Myocyte (in vitro differentiated cells): Measurements from ENCODE around the gene TSR1. TPM values are rescaled to one million over a fixed set of nuclear protein-coding genes. Genes with fewer than 3 reads are reported as not detected.

Experiments
- DNase-seq: peaks from one replicate; pipeline ENCODE4 v3.0.0-alpha.2; 2012; ENCODE audit warnings: low read depth
- total RNA-seq: library from RNA; depleted of rRNA; stranded (reverse); fragments of >200 nt; gene quantifications from 2 replicates; pipeline ENCODE4 v1.2.3, GENCODE V29; 2014

The TSR1 gene
- total RNA-seq, 1 donor from 2014 or later, result 60.3 TPM

- DNase-seq, result no peak
These were observed 33.4 kb upstream of the TSR1 start for GRCh38 chr17:2369551-2370210.

- DNase-seq, result no peak
These were observed 32.8 kb upstream of the TSR1 start for GRCh38 chr17:2369039-2369438.

DNA sequence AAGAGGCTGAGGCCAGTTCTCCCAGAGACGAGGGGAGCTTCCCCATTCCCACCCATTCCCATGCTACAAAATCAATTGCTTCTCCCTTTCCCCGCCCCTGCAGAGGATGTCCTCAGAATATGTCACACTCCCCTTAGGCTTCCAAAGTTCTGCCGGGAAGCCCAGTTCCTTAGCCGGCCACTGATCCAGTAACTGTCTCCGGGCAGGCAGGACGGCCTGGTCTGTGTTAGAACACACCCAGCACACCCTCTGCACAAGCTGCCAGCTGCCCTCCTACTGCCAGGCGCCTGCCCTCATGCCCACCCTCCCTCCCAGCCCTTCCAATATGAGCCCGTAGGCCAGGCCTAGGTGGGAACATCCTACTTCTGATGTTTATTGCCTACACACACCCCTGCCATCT, 32.1 kb upstream of the TSR1 start:
- DNase-seq, result no peak

GRCh38 chr17:2366747-2367494, 30.7 kb upstream of the TSR1 start:
- no peak for DNase-seq

DNA sequence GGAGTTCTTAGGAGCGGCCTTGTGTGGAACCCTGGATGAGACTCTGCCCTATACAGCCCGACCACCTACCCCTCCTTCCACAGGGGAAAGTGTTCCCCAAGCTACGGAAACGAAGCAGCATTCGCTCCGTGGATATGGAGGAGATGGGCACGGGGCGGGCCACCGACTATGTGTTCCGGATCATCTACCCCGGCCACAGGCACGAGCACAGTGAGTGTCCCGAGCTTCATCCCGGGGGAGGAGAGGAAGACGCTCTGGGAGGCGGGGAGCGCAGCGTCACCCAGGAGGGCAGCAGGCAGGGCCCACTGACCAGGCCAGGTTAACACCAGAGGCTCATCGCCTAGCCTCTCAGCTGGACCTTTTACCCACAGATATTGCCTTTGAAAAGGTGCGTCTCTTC, 28.9 kb upstream of the TSR1 start:
- no peak for DNase-seq

DNA sequence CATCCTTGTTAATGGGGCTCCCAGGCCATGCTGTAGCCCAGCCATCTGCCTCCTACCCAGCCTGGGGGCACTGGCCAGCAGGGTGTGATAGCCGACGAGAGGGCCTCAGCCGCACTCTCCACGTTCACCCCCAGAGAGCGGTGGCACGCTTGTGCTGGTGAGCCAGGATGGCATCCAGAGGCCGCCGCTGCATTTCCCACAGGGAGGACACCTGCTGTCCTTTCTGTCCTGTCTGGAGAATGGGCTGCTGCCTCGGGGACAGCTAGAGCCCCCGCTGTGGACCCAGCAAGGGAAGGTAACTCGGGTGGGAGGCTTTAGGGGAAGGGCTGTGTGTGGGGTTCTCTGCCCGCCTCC, 28.5 kb upstream of the TSR1 start:
- no peak for DNase-seq

- peak; percentile 80 for DNase-seq
These were observed 27.9 kb upstream of the TSR1 start for GRCh38 chr17:2363851-2364762.

DNA sequence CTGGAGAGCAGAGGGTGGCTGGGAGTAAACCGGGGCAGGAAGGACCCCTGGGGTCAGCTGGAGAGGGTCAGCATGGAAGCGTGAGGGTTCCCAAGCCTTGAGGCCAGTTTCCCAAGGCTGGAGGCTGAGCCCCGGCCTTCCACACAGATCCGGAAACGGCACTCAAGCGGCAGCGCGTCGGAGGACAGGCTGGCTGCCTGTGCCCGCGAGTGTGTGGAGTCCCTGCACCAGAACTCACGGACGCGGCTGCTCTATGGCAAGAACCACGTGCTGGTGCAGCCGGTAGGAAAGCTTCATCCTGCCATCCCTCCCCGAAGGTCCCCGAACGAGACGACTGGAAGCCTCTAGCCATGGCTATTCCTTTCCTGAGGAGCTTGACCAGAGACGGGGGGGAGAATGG, 27.1 kb upstream of the TSR1 start:
- no peak for DNase-seq

- DNase-seq, result no peak
These were observed 26.6 kb upstream of the TSR1 start for GRCh38 chr17:2362881-2363280.

DNA sequence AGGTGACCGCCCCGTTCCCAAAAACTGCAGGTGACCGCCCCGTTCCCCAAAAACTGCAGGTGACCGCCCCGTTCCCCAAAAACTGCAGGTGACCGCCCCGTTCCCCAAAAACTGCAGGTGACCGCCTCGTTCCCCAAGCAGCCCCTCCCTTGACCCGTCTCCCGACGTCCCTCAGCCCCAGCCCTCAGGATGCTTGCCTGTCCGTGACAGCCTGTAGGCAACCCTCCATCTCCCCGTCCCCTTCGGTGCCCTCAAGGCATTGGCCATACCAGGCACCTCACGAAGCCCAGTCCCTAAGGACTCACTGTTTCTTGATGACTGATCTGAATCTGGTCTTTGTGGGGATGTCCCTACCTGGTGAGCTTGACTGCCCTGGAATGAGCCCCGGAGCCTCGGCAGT, 26.2 kb upstream of the TSR1 start:
- DNase-seq, result no peak

DNA sequence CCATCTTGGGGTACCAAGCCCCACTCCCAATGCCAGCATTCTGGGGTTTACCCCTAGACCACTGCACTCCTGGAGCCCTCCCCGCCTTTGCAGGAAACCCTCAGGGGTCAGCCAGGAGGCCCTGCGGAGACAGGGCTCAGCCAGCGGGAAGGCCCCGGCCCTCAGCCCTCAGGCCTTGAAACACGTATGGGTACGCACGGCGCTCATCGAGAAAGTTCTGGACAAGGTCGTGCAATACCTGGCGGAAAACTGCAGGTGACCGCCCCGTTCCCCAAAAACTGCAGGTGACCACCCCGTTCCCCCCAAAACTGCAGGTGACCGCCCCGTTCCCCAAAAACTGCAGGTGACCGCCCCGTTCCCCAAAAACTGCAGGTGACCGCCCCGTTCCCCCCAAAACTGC, 25.8 kb upstream of the TSR1 start:
- no peak for DNase-seq

GRCh38 chr17:2361010-2361760, 24.9 kb upstream of the TSR1 start:
- no peak for DNase-seq

- no peak for DNase-seq
These were observed 21.7 kb upstream of the TSR1 start for GRCh38 chr17:2357931-2358434.

DNA sequence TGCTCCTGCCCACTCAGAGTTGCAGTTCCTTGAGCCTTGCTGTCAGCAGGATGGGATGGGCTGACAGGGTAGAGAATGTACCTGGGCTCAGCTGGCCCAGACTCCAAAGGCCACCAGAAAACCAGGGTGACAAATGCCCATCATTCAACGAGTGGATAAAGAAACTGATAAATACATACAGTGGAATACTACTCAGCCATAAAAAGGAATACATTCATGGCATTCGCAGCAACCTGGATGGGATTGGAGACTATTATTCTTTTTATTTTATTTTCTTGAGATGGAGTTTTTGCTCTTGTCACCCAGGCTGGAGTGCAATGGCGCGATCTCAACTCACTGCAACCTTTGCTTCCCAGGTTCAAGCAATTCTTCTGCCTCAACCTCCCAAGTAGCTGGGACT, 21.0 kb upstream of the TSR1 start:
- DNase-seq, result no peak

DNA sequence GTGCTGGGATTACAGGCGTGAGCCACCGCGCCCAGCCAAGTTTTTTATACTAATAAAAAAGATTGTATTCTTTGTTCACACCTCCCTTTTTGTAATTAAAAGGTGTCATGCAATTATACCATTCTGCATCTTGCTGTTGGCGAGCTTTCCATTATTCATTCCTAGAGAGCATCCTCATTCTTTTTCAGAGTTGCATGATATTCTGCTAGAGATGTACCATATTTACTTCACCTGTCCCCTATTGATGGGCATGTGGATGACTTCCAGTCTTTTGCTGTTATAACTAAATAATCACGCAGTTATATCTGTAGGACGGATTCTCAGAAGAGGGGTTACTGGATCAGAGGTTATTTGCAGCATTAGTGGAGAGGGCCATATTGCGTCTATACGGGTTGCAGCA, 18.1 kb upstream of the TSR1 start:
- DNase-seq, result no peak

DNA sequence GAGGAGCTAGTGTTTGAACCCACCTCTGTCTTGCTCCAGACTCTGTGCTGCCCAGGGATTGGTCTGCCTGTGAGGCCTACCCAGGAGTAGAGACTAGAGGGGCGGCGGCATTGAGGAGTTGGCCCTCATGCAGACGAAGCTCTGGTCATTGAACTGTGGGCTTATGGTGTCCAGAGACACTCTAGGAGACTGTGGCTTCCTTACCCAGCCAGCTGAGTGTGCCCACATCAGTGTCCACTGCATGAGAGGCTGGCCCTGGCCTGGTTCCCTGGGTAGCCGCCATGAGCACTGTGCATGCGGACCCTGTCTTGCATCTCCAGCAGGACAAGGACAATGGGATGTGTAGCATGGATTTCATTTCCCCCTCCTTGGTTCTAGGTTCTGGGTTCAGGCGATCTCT, 15.0 kb upstream of the TSR1 start:
- DNase-seq, result no peak

- DNase-seq, result peak; percentile 96
These were observed 11.8 kb upstream of the TSR1 start for GRCh38 chr17:2347805-2348685.

DNA sequence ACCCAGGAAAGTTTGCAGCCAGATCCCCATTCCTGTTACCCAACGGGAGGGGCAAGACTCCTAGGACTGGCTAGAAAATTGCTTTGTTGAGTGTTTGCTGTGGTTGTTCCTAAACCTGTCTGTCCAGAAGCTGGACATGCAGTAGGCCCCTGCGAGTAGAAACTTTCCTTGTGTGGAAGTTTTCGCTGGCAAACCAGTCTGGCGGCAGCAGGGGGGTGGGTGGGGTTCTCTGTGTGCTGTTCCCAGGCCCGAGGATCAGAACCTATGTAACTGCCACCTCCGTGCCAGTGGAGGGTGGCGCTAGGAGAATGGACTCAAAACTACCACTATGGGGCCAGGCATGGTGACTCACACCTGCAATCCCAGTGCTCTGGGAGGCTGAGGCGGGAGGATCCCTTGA, 10.2 kb upstream of the TSR1 start:
- no peak for DNase-seq

DNA sequence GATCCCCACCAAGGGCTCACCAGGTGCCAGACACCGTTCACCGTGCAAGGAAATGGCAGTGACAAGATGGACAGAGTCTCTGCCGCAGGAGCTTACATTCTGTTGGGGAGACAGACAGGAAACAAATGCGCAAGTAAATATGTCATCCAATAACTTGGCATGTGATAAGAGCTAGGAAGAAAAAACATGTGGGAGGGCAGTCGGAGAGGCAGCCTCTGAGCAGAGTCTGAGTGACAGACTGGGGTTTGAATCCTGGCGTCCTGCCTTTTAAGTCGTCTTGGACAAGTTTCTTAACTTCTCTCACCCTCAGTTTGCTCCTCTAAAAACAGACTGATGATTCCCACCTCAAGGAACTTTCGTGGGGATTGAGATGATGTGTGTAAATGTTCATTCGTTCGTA, 8.3 kb upstream of the TSR1 start:
- DNase-seq, result no peak

DNA sequence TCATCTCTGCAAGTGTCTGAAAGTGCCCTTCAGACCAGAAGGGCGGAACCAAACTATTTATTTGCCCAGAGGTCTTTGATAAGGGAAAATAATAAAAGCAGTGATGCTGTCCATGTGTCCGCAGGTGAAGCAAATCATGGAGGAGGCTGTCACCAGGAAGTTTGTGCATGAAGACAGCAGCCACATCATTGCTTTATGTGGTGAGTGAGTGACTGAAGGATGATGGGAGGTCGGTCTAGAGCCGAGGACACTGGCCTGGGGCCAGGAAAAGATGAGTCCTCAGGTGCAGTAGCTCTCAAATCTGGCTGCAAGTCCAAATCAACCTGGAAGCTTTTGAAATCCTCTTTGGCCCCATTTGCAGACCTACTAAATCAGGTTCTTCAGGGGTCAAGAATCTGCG, 7.2 kb upstream of the TSR1 start:
- DNase-seq, result no peak
